Endometrium (tissue), 2 donors: Measurements from ENCODE around the gene SAP30BP.

Source experiments
- FAIRE-seq: peaks from 2 replicates; lab custom pipeline; 2012; peaks lifted over from hg19 to GRCh38; lab: Jason Lieb, UNC
- donor health status: control.
- donor health status: control.

The SAP30BP gene

DNA sequence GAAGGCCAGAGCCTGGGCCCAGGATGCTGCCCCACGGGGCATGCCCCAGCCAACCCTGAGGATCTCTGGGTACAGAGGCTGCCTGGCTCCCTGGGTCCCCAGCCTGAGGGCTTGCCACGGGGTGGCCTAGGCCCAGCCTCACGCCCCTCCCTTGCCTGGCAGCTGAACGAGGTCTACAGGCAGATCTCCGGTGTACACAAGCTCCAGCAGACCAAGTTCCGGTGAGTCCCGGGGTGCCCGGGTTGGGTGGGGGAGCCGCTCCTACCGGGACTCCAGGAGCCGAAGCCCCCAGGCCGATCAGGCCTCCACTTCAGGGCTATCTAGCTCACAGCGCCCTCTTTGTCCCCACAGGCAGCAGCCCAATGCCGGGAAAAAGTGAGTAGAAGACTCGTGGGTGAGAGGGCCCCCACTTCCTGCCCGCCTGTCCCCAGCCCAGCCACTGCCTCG lies 73.5 kb downstream of the SAP30BP start:
- no peak for FAIRE-seq

DNA sequence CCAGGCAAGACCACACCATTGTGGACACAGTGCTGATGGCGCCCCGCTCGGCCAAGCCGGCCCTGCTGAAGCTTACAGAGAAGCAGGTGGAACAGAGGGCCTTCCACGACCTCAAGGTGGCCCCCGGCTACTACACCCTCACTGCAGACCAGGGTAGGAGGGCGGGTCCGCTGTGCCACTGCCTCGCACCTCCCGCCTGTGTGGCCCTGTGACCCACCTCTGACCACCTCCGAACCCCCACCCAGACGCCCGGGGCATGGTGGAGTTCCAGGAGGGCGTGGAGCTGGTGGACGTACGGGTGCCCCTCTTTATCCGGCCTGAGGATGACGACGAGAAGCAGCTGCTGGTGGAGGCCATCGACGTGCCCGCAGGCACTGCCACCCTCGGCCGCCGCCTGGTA lies 75.2 kb downstream of the SAP30BP start:
- FAIRE-seq: no peak

DNA sequence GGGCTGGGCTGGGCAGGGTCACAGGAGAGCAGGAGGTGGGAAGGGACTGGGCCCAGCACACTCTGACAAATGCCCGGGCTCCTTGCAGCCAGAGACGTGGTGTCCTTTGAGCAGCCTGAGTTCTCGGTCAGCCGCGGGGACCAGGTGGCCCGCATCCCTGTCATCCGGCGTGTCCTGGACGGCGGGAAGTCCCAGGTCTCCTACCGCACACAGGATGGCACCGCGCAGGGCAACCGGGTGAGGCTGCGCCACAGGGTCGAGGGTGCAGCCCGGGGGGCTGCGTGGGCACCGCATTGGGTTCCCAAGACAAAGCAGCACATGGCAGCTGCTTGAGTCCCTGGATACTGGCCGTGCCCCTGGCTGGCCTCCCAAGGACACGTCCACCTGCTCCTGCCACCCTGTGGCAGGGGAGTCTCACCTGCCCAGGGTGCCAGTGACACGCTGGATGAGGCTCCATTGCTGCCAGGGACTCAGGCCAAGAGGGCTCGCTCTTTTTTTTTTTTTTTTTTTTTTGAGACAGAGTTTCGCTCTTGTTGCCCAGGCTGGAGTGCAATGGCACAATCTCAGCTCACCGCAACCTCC lies 76.6 kb downstream of the SAP30BP start:
- no peak for FAIRE-seq

GRCh38 chr17:75748706-75749105 lies 81.6 kb downstream of the SAP30BP start:
- no peak for FAIRE-seq

DNA sequence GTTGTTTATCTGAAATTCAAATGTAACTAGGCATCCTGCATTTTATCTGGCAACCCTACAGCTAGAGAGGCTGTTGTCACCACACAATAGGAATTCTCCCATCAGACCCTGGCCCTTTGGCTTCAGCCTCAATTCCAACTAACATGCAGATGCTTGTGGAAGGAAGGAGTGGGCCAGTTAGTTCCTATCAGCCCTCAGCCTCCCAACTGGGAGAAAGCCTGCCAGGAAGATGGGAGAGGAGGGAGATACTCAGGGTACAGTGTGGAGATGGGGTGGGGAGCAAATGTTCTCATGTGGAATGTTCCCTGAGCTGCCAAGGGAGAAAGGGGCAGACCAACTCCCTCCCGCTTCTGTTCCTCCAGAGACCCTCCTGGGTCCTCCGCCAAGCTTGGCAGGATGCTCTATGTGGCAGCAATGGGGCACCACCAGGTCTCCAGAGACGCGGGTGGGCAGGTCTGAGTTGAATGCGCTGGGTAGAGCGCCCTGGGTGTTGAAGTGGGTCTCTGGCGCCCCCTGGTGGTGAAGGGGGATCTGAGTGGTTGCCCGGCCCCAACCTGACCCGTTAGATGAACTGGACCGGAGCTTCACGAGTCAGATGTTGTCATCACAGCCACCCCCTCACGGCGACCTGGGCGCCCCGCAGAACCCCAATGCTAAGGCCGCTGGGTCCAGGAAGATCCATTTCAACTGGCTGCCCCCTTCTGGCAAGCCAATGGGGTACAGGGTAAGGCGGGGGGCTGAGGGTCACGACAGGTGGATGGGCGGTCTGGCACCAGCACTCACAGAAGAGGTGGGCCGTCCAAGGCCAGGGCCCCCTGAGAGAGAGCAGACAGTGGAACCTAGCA lies 82.6 kb downstream of the SAP30BP start:
- no peak for FAIRE-seq

- no peak for FAIRE-seq
These were observed 83.7 kb downstream of the SAP30BP start for GRCh38 chr17:75750661-75751423.

DNA sequence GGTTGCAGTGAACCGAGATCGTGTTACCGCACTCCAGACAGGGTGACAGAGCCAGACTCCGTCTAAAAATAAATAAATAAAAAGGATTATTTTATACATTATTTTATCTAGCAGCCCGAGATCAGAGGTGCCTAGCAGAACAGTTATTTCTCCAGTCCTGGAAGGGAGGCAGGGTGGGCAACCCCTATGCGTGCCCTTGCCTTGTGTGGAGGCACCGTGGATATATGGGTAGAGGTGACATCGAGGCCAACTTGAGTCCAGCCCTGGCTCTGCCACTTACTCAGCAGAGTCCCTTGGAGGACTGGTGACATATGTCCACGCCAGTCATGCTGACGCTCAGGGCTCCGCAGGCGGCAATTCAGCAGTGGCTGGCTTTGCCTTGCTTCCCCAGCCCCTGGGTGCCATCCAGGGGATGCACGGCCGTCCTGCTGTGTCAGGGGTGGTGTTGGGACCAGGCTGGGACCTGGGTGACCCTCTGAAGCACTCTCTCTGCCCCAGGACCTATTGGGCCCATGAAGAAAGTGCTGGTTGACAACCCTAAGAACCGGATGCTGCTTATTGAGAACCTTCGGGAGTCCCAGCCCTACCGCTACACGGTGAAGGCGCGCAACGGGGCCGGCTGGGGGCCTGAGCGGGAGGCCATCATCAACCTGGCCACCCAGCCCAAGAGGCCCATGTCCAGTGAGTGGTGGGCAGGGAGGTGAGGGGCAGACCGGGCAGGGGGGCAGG lies 84.7 kb downstream of the SAP30BP start:
- no peak for FAIRE-seq

DNA sequence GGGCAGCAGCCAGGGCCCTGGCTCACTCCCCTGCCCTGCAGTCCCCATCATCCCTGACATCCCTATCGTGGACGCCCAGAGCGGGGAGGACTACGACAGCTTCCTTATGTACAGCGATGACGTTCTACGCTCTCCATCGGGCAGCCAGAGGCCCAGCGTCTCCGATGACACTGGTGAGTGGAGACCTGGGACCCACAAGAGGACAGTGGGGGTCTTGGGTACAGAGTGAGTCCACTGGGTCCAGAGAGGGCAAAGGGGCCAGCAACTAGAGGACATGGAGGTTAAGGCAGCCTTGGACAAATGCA lies 85.2 kb downstream of the SAP30BP start:
- no peak for FAIRE-seq

- no peak for FAIRE-seq
These were observed 85.8 kb downstream of the SAP30BP start for GRCh38 chr17:75752802-75753513.

DNA sequence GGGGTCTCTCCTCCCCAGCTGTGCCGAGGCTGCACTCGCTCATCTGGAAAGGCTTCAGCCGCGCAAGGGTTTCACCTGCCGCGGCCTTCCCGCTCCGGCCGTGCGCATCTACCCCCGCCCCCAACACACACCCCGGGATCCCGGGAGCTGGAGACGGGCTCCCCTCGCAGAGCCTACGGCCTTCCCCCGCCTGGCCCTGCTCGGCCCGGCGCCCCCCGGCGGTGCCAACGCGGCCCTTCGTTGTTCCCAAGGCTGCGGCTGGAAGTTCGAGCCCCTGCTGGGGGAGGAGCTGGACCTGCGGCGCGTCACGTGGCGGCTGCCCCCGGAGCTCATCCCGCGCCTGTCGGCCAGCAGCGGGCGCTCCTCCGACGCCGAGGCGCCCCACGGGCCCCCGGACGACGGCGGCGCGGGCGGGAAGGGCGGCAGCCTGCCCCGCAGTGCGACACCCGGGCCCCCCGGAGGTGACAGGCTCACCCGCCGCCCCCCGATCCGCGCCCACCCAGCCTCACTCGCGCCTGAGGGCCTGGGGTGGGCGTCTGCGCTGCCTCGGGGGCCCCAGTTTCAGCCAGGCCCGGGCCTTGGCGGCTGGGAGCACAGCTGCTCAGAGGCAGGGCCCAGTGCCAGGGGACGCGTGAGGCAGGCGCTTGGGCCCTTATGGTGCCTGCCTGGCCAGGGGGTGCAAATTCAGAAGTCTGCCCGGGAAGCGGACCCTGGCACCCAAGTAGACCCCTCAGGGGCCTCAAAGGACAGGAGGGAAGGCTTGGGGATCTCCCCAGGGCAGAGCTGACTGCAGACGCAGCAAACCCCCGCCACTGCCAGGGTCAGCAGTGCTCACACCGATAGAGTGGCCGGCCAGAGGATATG lies 86.6 kb downstream of the SAP30BP start:
- no peak for FAIRE-seq

DNA sequence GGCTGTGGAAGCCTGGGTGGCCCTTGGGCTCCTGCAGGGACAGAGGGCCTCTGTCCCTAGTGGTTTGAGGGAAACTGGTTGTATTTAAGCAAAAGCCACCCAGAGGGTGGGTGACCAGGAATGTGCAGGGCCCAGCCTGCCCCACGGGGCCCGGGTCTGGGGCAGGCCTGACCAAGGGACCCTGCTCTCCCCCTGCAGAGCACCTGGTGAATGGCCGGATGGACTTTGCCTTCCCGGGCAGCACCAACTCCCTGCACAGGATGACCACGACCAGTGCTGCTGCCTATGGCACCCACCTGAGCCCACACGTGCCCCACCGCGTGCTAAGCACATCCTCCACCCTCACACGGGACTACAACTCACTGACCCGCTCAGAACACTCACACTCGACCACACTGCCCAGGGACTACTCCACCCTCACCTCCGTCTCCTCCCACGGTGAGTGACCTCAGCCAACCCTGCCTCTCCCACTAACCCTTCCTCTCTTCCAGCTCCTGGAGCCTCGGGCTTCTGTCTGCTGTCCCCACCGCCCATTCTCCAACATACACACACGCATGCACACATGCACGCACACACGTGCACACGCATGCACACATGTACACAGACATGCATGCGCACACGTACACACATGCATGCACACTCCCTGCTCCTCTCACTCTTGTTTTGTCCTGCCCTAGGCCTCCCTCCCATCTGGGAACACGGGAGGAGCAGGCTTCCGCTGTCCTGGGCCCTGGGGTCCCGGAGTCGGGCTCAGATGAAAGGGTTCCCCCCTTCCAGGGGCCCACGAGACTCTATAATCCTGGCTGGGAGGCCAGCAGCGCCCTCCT lies 87.5 kb downstream of the SAP30BP start:
- no peak for FAIRE-seq

DNA sequence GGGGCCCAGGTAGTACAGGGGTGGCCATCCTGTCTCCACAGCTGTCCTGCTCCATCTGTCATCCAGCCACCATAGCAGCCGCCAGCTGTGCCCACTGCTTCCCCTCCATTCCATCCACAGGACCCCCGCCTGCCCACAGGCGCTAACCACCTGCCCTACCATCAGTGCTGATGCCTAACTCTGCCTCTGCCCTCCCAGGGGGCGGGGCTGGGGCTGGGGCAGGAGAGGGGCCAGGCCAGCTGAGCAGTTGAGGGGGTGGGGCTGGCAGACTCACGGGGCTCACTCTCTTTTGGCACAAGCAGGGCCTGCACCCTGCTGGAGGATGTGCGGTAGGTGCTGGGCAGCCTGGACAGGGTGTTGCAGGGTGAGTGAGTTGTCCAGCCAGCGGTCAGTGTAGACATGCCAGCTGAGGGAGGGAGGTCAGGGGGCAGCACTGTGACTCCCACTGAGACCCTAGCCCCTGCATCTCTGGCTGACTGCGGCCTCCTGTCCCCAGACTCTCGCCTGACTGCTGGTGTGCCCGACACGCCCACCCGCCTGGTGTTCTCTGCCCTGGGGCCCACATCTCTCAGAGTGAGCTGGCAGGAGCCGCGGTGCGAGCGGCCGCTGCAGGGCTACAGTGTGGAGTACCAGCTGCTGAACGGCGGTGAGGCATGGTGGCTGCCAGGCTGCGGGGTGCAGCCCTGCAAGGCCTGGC lies 88.2 kb downstream of the SAP30BP start:
- FAIRE-seq: no peak

DNA sequence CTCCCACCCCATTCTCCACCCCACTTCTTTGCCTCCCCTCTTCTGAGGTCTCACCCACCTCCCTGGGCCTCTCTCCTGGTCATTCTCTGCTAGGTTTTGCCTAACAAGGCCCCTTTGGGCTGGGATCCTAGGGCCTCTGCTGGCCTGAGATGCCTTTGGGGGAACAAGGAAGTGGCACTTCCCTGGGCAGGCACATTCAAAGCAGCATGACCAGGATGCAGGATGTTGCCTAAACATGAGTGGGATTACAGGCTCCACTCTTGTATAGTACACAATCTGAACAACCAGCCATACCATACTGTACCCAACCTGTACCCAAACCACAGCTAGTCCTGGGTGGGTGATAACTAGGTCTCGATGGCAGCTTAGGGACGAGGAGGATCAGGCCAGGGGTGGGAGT lies 88.9 kb downstream of the SAP30BP start:
- no peak for FAIRE-seq

- FAIRE-seq: no peak
These were observed 89.4 kb downstream of the SAP30BP start for GRCh38 chr17:75756451-75757085.

DNA sequence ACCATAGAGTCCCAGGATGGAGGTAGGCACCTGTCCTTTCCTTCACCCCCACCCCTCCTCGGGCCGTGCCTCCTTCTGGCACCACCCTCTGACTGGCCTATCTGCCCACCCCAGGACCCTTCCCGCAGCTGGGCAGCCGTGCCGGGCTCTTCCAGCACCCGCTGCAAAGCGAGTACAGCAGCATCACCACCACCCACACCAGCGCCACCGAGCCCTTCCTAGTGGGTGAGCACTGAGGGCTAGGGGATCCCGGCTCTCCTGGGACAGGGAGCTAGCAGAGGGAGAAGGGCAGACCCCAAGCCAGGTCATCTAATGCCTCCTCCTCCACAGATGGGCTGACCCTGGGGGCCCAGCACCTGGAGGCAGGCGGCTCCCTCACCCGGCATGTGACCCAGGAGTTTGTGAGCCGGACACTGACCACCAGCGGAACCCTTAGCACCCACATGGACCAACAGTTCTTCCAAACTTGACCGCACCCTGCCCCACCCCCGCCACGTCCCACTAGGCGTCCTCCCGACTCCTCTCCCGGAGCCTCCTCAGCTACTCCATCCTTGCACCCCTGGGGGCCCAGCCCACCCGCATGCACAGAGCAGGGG lies 90.0 kb downstream of the SAP30BP start:
- FAIRE-seq: no peak
